Stimulated activated CD8-positive, alpha-beta memory T cell treated with anti-CD3 and anti-CD28 coated beads, Interleukin-2, amount 100 ng/mL, for 48 hours (primary cell): ENCODE results near the gene VMP1.

Source experiments
- DNase-seq, 2 donors: peaks; one replicate each; pipeline ENCODE4 v3.0.0-alpha.2; 2020; ENCODE audit warnings: low read depth in 2 of 2

Gene VMP1

GRCh38 chr17:59707149-59707970, at the start of gene VMP1, which contains the start of gene PTRH2:
VMP1 (plus strand) TSS chr17:59707654; CDS start chr17:59731447, 23,793 bp downstream.
PTRH2 (minus strand) TSS chr17:59707430; CDS start chr17:59697978, 9,452 bp downstream.
- DNase-seq, result peak; percentile 86 to 88

- DNase-seq, result no peak
Observed at GRCh38 chr17:59666235-59666634, 41.2 kb upstream of the VMP1 start.

GRCh38 chr17:59668816-59669215, 38.6 kb upstream of the VMP1 start:
- DNase-seq, result no peak

- no peak for DNase-seq
Observed at GRCh38 chr17:59669411-59669810, 38.0 kb upstream of the VMP1 start.

GRCh38 chr17:59669944-59670343, 37.5 kb upstream of the VMP1 start:
- DNase-seq, result no peak

GRCh38 chr17:59671386-59671785, 36.1 kb upstream of the VMP1 start:
- no peak for DNase-seq

- DNase-seq, result no peak
Observed at GRCh38 chr17:59675231-59675630, 32.2 kb upstream of the VMP1 start.

- no peak for DNase-seq
Observed at GRCh38 chr17:59676716-59677115, 30.7 kb upstream of the VMP1 start.

GRCh38 chr17:59678918-59679317, 28.5 kb upstream of the VMP1 start:
- no peak for DNase-seq

- no peak for DNase-seq
Observed at GRCh38 chr17:59680314-59680713, 27.1 kb upstream of the VMP1 start.

GRCh38 chr17:59683283-59683682, 24.2 kb upstream of the VMP1 start:
- DNase-seq, result no peak

GRCh38 chr17:59684967-59685366, 22.5 kb upstream of the VMP1 start:
- no peak for DNase-seq

GRCh38 chr17:59688008-59688407, 19.4 kb upstream of the VMP1 start:
- no peak for DNase-seq

GRCh38 chr17:59688496-59688895, 19.0 kb upstream of the VMP1 start:
- DNase-seq, result no peak

GRCh38 chr17:59693582-59693981, 13.9 kb upstream of the VMP1 start:
- DNase-seq, result no peak

GRCh38 chr17:59694344-59694743, 13.1 kb upstream of the VMP1 start:
- DNase-seq, result no peak

- DNase-seq, result no peak
Observed at GRCh38 chr17:59695945-59696681, 11.3 kb upstream of the VMP1 start.

GRCh38 chr17:59696682-59697277, 10.7 kb upstream of the VMP1 start:
- DNase-seq, result no peak

GRCh38 chr17:59698143-59698542, 9.3 kb upstream of the VMP1 start:
- no peak for DNase-seq

GRCh38 chr17:59699218-59699617, 8.2 kb upstream of the VMP1 start:
- no peak for DNase-seq

GRCh38 chr17:59699786-59700185, 7.7 kb upstream of the VMP1 start:
- no peak for DNase-seq

GRCh38 chr17:59702304-59702703, 5.2 kb upstream of the VMP1 start:
- no peak for DNase-seq
